Fibroblast of lung (primary cell): Measurements from ENCODE around the gene ACADS. TPM values are rescaled to one million over a fixed set of nuclear protein-coding genes. Genes with fewer than 3 reads are reported as not detected.

Experiments
- DNase-seq, 2 donors: peaks; one replicate each; pipeline versions ENCODE4 v3.0.0 to v3.0.0-alpha.2; 2010; ENCODE audit warnings: low read depth in 2 of 2
- H2AFZ ChIP-seq: 2 replicates; pipeline ENCODE4 v1.5.1; 2012; ENCODE audit warnings: low read length, control low read depth, inconsistent platforms
- H3K27ac ChIP-seq: 2 replicates; pipeline ENCODE4 v1.5.1; 2011; ENCODE audit warnings: low read length, control low read depth; ENCODE audit not compliant: insufficient read depth
- H3K27me3 ChIP-seq: 2 replicates; pipeline ENCODE4 v1.5.1; 2011; ENCODE audit warnings: mild to moderate bottlenecking, low read length; ENCODE audit not compliant: control insufficient read depth, insufficient read depth
- H3K36me3 ChIP-seq: 2 replicates; pipeline ENCODE4 v1.5.1; 2011; ENCODE audit warnings: low read length; ENCODE audit not compliant: control insufficient read depth, insufficient read depth
- H3K4me1 ChIP-seq: 2 replicates; pipeline ENCODE4 v1.5.1; 2011; ENCODE audit warnings: low read length; ENCODE audit not compliant: control insufficient read depth, insufficient read depth; ENCODE audit errors: extremely low read depth
- H3K4me2 ChIP-seq: 2 replicates; pipeline ENCODE4 v1.5.1; 2011; ENCODE audit warnings: low read length, control low read depth; ENCODE audit not compliant: insufficient read depth; ENCODE audit errors: extremely low read depth
- H3K4me3 ChIP-seq, 4 experiments: fragments of 200-600 bp in 1 of 4; sonication (generic) in 1 of 4; replicated peaks in 1 of 4; 2 replicates each; pipeline ENCODE4 v1.5.1; 2011 to 2016; ENCODE audit warnings: low read length in 4 of 4, low read depth in 3 of 4, mild to moderate bottlenecking in 3 of 4, control low read depth in 2 of 4, inconsistent platforms in 1 of 4, mixed read lengths in 1 of 4; ENCODE audit not compliant: insufficient read depth in 1 of 4; ENCODE audit errors: control extremely low read depth in 1 of 4
- H3K79me2 ChIP-seq: 2 replicates; pipeline ENCODE4 v1.5.1; 2012; ENCODE audit warnings: mild to moderate bottlenecking, low read length, inconsistent platforms; ENCODE audit not compliant: control insufficient read depth, insufficient read depth
- H3K9ac ChIP-seq: 2 replicates; pipeline ENCODE4 v1.5.1; 2011; ENCODE audit warnings: mild to moderate bottlenecking, low read length, control low read depth; ENCODE audit not compliant: insufficient read depth
- H3K9me3 ChIP-seq: 2 replicates; pipeline ENCODE4 v1.5.1; 2012; ENCODE audit warnings: low read depth, low read length; ENCODE audit not compliant: control insufficient read depth, insufficient read depth
- H4K20me1 ChIP-seq: 2 replicates; pipeline ENCODE4 v1.5.1; 2011; ENCODE audit warnings: low read length; ENCODE audit not compliant: control insufficient read depth, insufficient read depth; ENCODE audit errors: extremely low read depth
- CTCF ChIP-seq, 2 donors: IDR thresholded peaks in 1 of 2; conservative IDR thresholded peaks in 1 of 2; 1 replicate in 1 of 2; 2 replicates in 1 of 2; pipeline ENCODE4 v1.5.1; 2011 to 2012; ENCODE audit warnings: low read length in 2 of 2, control low read depth in 1 of 2, inconsistent platforms in 1 of 2, low read depth in 1 of 2, mild to moderate bottlenecking in 1 of 2
- EZH2 ChIP-seq: IDR thresholded peaks from 2 replicates; pipeline ENCODE4 v1.5.1; 2012; ENCODE audit warnings: low read length, control low read depth, mild to moderate bottlenecking; ENCODE audit errors: missing control alignments
- polyA plus RNA-seq, 2 donors: library from polyadenylated mRNA; depleted of rRNA in 1 of 2; stranded (reverse) in 1 of 2; unstranded in 1 of 2; fragments of >200 nt; gene quantifications; 2 replicates each; pipeline ENCODE4 v1.2.1, GENCODE V29; 2011 to 2012; ENCODE audit warnings: missing spikeins in 1 of 2
- total RNA-seq: library from RNA; depleted of rRNA; stranded (reverse); fragments of >200 nt; gene quantifications from 2 replicates; pipeline ENCODE4 v1.2.1, GENCODE V29; 2014

The ACADS gene
- total and polyA plus RNA-seq, 2 donors (not counting 1 experiment from before 2014, with no cell fraction given) = 4.5 to 15.9 TPM

- no peaks in the 10 kb centered on the region for H4K20me1 ChIP-seq
- no peak overlapping the region for H2AFZ ChIP-seq
- no peaks in the 10 kb centered on the region for H3K4me1 ChIP-seq
- DNase-seq = no peak
- no peak overlapping the region for H3K4me2 ChIP-seq
- H3K9ac ChIP-seq = no peak overlapping the region
- no peaks in the 10 kb centered on the region for H3K27me3 ChIP-seq
- H3K36me3 ChIP-seq = peaks cover 15% of the 10 kb centered on the region
- no peaks in the 10 kb centered on the region for H3K9me3 ChIP-seq
- no peak overlapping the region for H3K27ac ChIP-seq
- H3K79me2 ChIP-seq = no peaks in the 10 kb centered on the region
- no peak for TF ChIP-seq CTCF (conservative IDR thresholded peaks at IDR 0.05 in 1 of 2, IDR thresholded peaks at IDR 0.05 in 1 of 2; ENCODE audit: low read depth in 1 of 2, low read length in 2 of 2)
- TF ChIP-seq EZH2 = no peak
- no peak overlapping the region for H3K4me3 ChIP-seq
Observed at GRCh38 chr12:120702637-120703036, 23.0 kb upstream of the ACADS start.

GRCh38 chr12:120703311-120703942 lies 22.2 kb upstream of the ACADS start:
- Histone ChIP-seq H3K79me2 (no peaks in the 10 kb centered on the region), H4K20me1 (no peaks in the 10 kb centered on the region), H3K27ac (no peak overlapping the region), H3K4me3 (no peak overlapping the region), H3K9ac (no peak overlapping the region), H3K36me3 (peaks cover 14% of the 10 kb centered on the region), H3K27me3 (no peaks in the 10 kb centered on the region), H3K9me3 (no peaks in the 10 kb centered on the region), H2AFZ (no peak overlapping the region), H3K4me2 (no peak overlapping the region), H3K4me1 (no peaks in the 10 kb centered on the region)
- no peak for TF ChIP-seq EZH2
- no peak for TF ChIP-seq CTCF (conservative IDR thresholded peaks at IDR 0.05 in 1 of 2, IDR thresholded peaks at IDR 0.05 in 1 of 2; ENCODE audit: low read depth in 1 of 2, low read length in 2 of 2)
- no peak for DNase-seq

GRCh38 chr12:120705618-120706017 lies 20.0 kb upstream of the ACADS start:
- H3K9me3 ChIP-seq = no peaks in the 10 kb centered on the region
- no peaks in the 10 kb centered on the region for H4K20me1 ChIP-seq
- DNase-seq = no peak
- H2AFZ ChIP-seq = no peak overlapping the region
- H3K36me3 ChIP-seq = peaks cover 4% of the 10 kb centered on the region
- no peak overlapping the region for H3K9ac ChIP-seq
- no peak overlapping the region for H3K27ac ChIP-seq
- no peak overlapping the region for H3K4me2 ChIP-seq
- no peak overlapping the region for H3K4me3 ChIP-seq
- peaks cover 4% of the 10 kb centered on the region for H3K4me1 ChIP-seq
- TF ChIP-seq CTCF (conservative IDR thresholded peaks at IDR 0.05 in 1 of 2, IDR thresholded peaks at IDR 0.05 in 1 of 2; ENCODE audit: low read depth in 1 of 2, low read length in 2 of 2) (no peak), EZH2 (no peak)
- H3K27me3 ChIP-seq = no peaks in the 10 kb centered on the region
- H3K79me2 ChIP-seq = peaks cover 2% of the 10 kb centered on the region
